Glutamatergic neuron (in vitro differentiated cells): ENCODE data around the gene YAP1. TPM values are rescaled to one million over a fixed set of nuclear protein-coding genes. Genes with fewer than 3 reads are reported as not detected.
"Not testable (repeated sequence)": the region's sequence is repeated elsewhere in the genome, so short reads cannot be mapped to it uniquely, and the experiment has no call there.

Experiments used
- DNase-seq: peaks from one replicate; pipeline ENCODE4 v3.0.0; 2022
- H3K27ac Mint-ChIP-seq: one replicate; pipeline ENCODE4 v1.8.0; 2020; ENCODE audit warnings: mild to moderate bottlenecking, mixed read lengths, inconsistent platforms; ENCODE audit not compliant: unreplicated experiment
- H3K27me3 Mint-ChIP-seq: one replicate; pipeline ENCODE4 v1.8.0; 2020; ENCODE audit warnings: mild to moderate bottlenecking, moderate library complexity, mixed read lengths, inconsistent platforms; ENCODE audit not compliant: unreplicated experiment
- H3K36me3 Mint-ChIP-seq: one replicate; pipeline ENCODE4 v1.8.0; 2020; ENCODE audit warnings: mild to moderate bottlenecking, mixed read lengths, inconsistent platforms; ENCODE audit not compliant: unreplicated experiment
- H3K4me1 Mint-ChIP-seq: one replicate; pipeline ENCODE4 v1.8.0; 2020; ENCODE audit warnings: mild to moderate bottlenecking, low read depth, mixed read lengths, inconsistent platforms; ENCODE audit not compliant: unreplicated experiment
- H3K4me3 Mint-ChIP-seq: one replicate; pipeline ENCODE4 v1.8.0; 2020; ENCODE audit warnings: mild to moderate bottlenecking, mixed read lengths, inconsistent platforms; ENCODE audit not compliant: unreplicated experiment
- H3K9me3 Mint-ChIP-seq: one replicate; pipeline ENCODE4 v1.8.0; 2020; ENCODE audit warnings: mild to moderate bottlenecking, moderate library complexity, mixed read lengths, inconsistent platforms; ENCODE audit not compliant: unreplicated experiment
- total RNA-seq: library from RNA; stranded (reverse); fragmentation: NEBNext Ultra II Directional; extraction: Animal tissue kit (Norgen Biotek cat#: 25700); gene quantifications from one replicate; pipeline ENCODE4 v1.2.1, GENCODE V29; 2021; ENCODE audit not compliant: unreplicated experiment
- TF ChIP-seq, protein P1 (sequence below): fragments of 200-600 bp; sonication (generic); IDR thresholded peaks from one replicate; pipeline ENCODE4 v1.5.0; 2021; ENCODE audit not compliant: partially characterized antibody, unreplicated experiment

YAP1 gene
- total RNA-seq, 1 donor from 2014 or later: 1.3 TPM

DNA sequence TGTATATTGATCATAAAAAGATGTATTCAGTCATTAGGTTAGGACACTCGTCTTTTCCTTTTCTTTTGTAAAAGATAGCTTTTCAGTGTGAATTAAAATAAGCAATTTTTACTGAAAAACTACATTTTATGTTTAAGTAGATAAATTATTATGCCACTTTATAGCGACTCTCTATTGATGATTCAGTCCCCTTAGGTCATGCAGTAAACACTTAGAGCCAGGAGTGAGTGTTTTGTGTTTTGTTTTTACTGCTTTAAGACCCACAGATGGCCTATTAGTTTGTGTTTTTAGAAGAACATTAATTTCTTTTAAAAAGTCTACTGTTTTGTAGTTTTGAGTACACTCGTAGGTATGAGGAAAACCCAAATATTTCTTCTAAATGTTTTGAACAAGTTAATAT, 86.6 kb downstream of the YAP1 start:
- H3K27me3 Mint-ChIP-seq: no peaks in the 10 kb centered on the region
- no peak overlapping the region for H3K4me3 Mint-ChIP-seq
- no peak for DNase-seq
- no peak overlapping the region for H3K27ac Mint-ChIP-seq
- H3K4me1 Mint-ChIP-seq: no peaks in the 10 kb centered on the region
- no peaks in the 10 kb centered on the region for H3K36me3 Mint-ChIP-seq
- TF ChIP-seq, protein P1, sequence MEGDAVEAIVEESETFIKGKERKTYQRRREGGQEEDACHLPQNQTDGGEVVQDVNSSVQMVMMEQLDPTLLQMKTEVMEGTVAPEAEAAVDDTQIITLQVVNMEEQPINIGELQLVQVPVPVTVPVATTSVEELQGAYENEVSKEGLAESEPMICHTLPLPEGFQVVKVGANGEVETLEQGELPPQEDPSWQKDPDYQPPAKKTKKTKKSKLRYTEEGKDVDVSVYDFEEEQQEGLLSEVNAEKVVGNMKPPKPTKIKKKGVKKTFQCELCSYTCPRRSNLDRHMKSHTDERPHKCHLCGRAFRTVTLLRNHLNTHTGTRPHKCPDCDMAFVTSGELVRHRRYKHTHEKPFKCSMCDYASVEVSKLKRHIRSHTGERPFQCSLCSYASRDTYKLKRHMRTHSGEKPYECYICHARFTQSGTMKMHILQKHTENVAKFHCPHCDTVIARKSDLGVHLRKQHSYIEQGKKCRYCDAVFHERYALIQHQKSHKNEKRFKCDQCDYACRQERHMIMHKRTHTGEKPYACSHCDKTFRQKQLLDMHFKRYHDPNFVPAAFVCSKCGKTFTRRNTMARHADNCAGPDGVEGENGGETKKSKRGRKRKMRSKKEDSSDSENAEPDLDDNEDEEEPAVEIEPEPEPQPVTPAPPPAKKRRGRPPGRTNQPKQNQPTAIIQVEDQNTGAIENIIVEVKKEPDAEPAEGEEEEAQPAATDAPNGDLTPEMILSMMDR: no peak
- no peaks in the 10 kb centered on the region for H3K9me3 Mint-ChIP-seq

- H3K4me1 Mint-ChIP-seq: no peaks in the 10 kb centered on the region
Observed at GRCh38 chr11:102197670-102198139, 87.5 kb downstream of the YAP1 start.

DNA sequence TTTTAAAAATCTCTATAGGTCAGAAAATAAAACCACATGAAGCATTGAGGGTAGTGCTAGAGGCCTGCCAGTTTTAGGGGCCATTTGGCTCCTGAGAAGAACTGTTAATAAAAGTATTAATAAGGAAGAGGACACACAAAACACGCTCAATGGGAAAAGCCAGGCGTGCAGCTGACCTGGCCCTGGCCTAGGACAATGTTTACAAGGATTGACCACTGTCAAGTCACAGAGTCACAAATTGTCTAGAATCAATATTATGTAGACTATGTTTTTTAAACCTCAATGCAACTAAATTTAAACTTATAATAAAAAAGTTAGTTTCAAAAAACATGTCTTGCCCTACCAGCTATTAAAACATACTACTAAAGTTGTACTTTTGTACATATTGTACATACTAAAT, 89.4 kb downstream of the YAP1 start:
- Mint-ChIP-seq H3K9me3 (no peaks in the 10 kb centered on the region), H3K36me3 (no peaks in the 10 kb centered on the region), H3K27me3 (no peaks in the 10 kb centered on the region), H3K27ac (no peak overlapping the region), H3K4me1 (no peaks in the 10 kb centered on the region), H3K4me3 (no peak overlapping the region)
- TF ChIP-seq, protein P1: no peak
- DNase-seq: no peak

More at GRCh38 chr11:102197670-102198139, 87.5 kb downstream of the YAP1 start:
- TF ChIP-seq, protein P1: no peak
- no peaks in the 10 kb centered on the region for H3K36me3 Mint-ChIP-seq
- no peaks in the 10 kb centered on the region for H3K9me3 Mint-ChIP-seq
- H3K27ac Mint-ChIP-seq: no peak overlapping the region
- no peak overlapping the region for H3K4me3 Mint-ChIP-seq
- DNase-seq: no peak
- no peaks in the 10 kb centered on the region for H3K27me3 Mint-ChIP-seq

GRCh38 chr11:102200325-102200724, 90.1 kb downstream of the YAP1 start:
- H3K27me3 Mint-ChIP-seq, DNase-seq, H3K4me1 Mint-ChIP-seq, H3K36me3 Mint-ChIP-seq, H3K4me3 Mint-ChIP-seq, H3K27ac Mint-ChIP-seq, H3K9me3 Mint-ChIP-seq: not testable (repeated sequence)

DNA sequence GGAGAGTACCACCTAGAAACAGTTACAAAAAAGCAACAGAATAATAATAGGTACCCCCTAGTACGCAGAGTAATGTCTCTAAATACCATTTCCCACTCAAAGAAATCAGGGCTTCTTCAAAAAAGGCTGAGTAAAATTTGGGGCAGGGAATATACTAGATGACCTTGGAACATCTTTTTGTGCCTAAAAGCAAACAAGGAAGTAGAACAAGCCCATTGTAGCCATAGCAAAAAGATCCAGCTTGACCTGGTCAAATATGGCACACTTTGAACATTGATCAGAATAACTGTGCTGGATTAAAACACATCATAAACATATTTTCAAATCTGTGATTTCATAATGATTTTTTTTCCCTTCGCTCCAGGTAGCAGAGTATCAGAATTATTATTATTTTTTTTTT, 91.5 kb downstream of the YAP1 start:
- Mint-ChIP-seq H3K4me1 (no peaks in the 10 kb centered on the region), H3K36me3 (no peaks in the 10 kb centered on the region), H3K4me3 (no peak overlapping the region), H3K27me3 (no peaks in the 10 kb centered on the region), H3K27ac (no peak overlapping the region), H3K9me3 (no peaks in the 10 kb centered on the region)
- TF ChIP-seq, protein P1: no peak
- no peak for DNase-seq

GRCh38 chr11:102202972-102203371, 92.7 kb downstream of the YAP1 start:
- no peaks in the 10 kb centered on the region for H3K36me3 Mint-ChIP-seq
- no peak overlapping the region for H3K27ac Mint-ChIP-seq
- H3K4me3 Mint-ChIP-seq: no peak overlapping the region
- H3K4me1 Mint-ChIP-seq: no peaks in the 10 kb centered on the region
- no peak for DNase-seq
- H3K27me3 Mint-ChIP-seq: no peaks in the 10 kb centered on the region
- H3K9me3 Mint-ChIP-seq: no peaks in the 10 kb centered on the region
- TF ChIP-seq, protein P1: no peak
